Uterus (tissue), 4 donors: ENCODE measurements around the gene TCTN1. TPM values are rescaled to one million over a fixed set of nuclear protein-coding genes. Genes with fewer than 3 reads are reported as not detected.
A peak's percentile ranks its signal among the peaks of the same experiment; 100 is the strongest.

Experiments used
- DNase-seq, 2 donors: peaks; one replicate each; pipeline ENCODE4 v3.0.0-alpha.2; 2019 to 2020
- H3K27ac ChIP-seq, 2 donors: fragments of 200-600 bp; sonication (generic); 1 replicate in 1 of 2; 2 replicates in 1 of 2; pipeline ENCODE4 v1.5.1; 2016 to 2018
- H3K27me3 ChIP-seq, 2 donors: fragments of 200-600 bp; sonication (generic); one replicate each; pipeline ENCODE4 v1.5.1; 2018 to 2019; ENCODE audit warnings: control low read depth in 1 of 2
- H3K36me3 ChIP-seq, 2 donors: fragments of 200-600 bp; sonication (generic); one replicate each; pipeline ENCODE4 v1.5.1; 2019; ENCODE audit warnings: control low read depth in 1 of 2
- H3K4me1 ChIP-seq, 2 donors: fragments of 200-600 bp; sonication (generic); one replicate each; pipeline ENCODE4 v1.5.1; 2018 to 2019; ENCODE audit warnings: control low read depth in 1 of 2
- H3K4me3 ChIP-seq, 2 donors: fragments of 200-600 bp; sonication (generic); 1 replicate in 1 of 2; 2 replicates in 1 of 2; pipeline ENCODE4 v1.5.1; 2018 to 2019; ENCODE audit warnings: mild to moderate bottlenecking in 1 of 2
- H3K9me3 ChIP-seq, 2 donors: fragments of 200-600 bp; sonication (generic); one replicate each; pipeline ENCODE4 v1.5.1; 2019; ENCODE audit warnings: control low read depth in 1 of 2
- CTCF ChIP-seq, 4 experiments: fragments of 200-600 bp in 2 of 4; fragments of 450-650 bp in 2 of 4; sonication (generic) in 2 of 4; IDR thresholded peaks; one replicate each; pipeline ENCODE4 v1.5.1; 2016 to 2019; ENCODE audit warnings: antibody characterized with exemption in 4 of 4, mild to moderate bottlenecking in 2 of 4, moderate library complexity in 1 of 4
- POLR2A ChIP-seq, 2 donors: fragments of 450-650 bp; IDR thresholded peaks; one replicate each; pipeline ENCODE4 v1.6.1; 2016; ENCODE audit warnings: antibody characterized with exemption in 2 of 2, mild to moderate bottlenecking in 1 of 2, moderate library complexity in 1 of 2
- intact Hi-C: fragments of 100-400 bp; cut with DNase I; formaldehyde crosslinking; loops from one replicate; pipeline ENCODE4 v1.15.1; 2023; ENCODE audit warnings: low total_unique reads
- total RNA-seq, 4 donors: library from RNA; depleted of rRNA in 3 of 4; stranded (reverse); fragments of >200 nt in 3 of 4; gene quantifications; one replicate each; pipeline versions ENCODE4 v1.1.0 to v1.2.4, GENCODE V29; 2014 to 2023
- donor health status: DM: yes; HTN: yes; CAD: no.

TCTN1 gene
- total RNA-seq, 4 donors from 2014 or later = 40.0 to 61.8 (median 49.9) TPM

- H3K9me3 ChIP-seq = no peaks in the 10 kb centered on the region
- H3K27ac ChIP-seq = peak overlapping the region; percentile 62 to 67
- TF ChIP-seq POLR2A (IDR thresholded peaks at IDR 0.05) (no peak), CTCF (IDR thresholded peaks at IDR 0.05) (no peak)
- no peaks in the 10 kb centered on the region for H3K36me3 ChIP-seq
- H3K4me3 ChIP-seq = no peak overlapping the region
- no peak for DNase-seq
- H3K27me3 ChIP-seq = no peaks in the 10 kb centered on the region
- intact Hi-C loops = no loop called here
- H3K4me1 ChIP-seq = peaks cover 10 to 11% of the 10 kb centered on the region in 2 donors
These were observed 35.9 kb upstream of the TCTN1 start for GRCh38 chr12:110577864-110578693.

- Histone ChIP-seq H3K4me1 (peaks cover 3 to 11% of the 10 kb centered on the region in 2 donors), H3K27ac (no peak overlapping the region)
- intact Hi-C loops = no loop called here
These were observed 35.0 kb upstream of the TCTN1 start for GRCh38 chr12:110578694-110579534.

GRCh38 chr12:110579535-110580253, 34.2 kb upstream of the TCTN1 start:
- TF ChIP-seq CTCF (IDR thresholded peaks at IDR 0.05) (no peak), POLR2A (IDR thresholded peaks at IDR 0.05) (no peak)
- Histone ChIP-seq H3K27ac (no peak overlapping the region), H3K9me3 (no peaks in the 10 kb centered on the region), H3K27me3 (no peaks in the 10 kb centered on the region), H3K4me3 (no peak overlapping the region), H3K4me1 (peaks cover 3 to 11% of the 10 kb centered on the region in 2 donors), H3K36me3 (no peaks in the 10 kb centered on the region)
- intact Hi-C loops = no loop called here
- DNase-seq = no peak

More at GRCh38 chr12:110578694-110579534, 35.0 kb upstream of the TCTN1 start:
- H3K27me3 ChIP-seq = no peaks in the 10 kb centered on the region
- no peak for DNase-seq
- TF ChIP-seq POLR2A (IDR thresholded peaks at IDR 0.05) (no peak), CTCF (IDR thresholded peaks at IDR 0.05) (no peak)
- H3K36me3 ChIP-seq = no peaks in the 10 kb centered on the region
- H3K9me3 ChIP-seq = no peaks in the 10 kb centered on the region
- H3K4me3 ChIP-seq = no peak overlapping the region

- H3K36me3 ChIP-seq = no peaks in the 10 kb centered on the region
- H3K27ac ChIP-seq = peak overlapping the region; percentile 86 to 92
- no peak for DNase-seq
- no peaks in the 10 kb centered on the region for H3K27me3 ChIP-seq
- H3K9me3 ChIP-seq = no peaks in the 10 kb centered on the region
- H3K4me1 ChIP-seq = peaks cover 0 to 11% of the 10 kb centered on the region in 2 donors
- intact Hi-C loops = no loop called here
- TF ChIP-seq CTCF (IDR thresholded peaks at IDR 0.05) = no peak
- TF ChIP-seq POLR2A (IDR thresholded peaks at IDR 0.05) = no peak
- H3K4me3 ChIP-seq = peak overlapping the region; percentile 69 to 93
These were observed 32.0 kb upstream of the TCTN1 start for GRCh38 chr12:110581931-110582275.
